ENCODE data around the gene TIMM44. TPM values are rescaled to one million over a fixed set of nuclear protein-coding genes. Genes with fewer than 3 reads are reported as not detected.

Gene TIMM44
- total RNA-seq, 1 experiment from 2014 or later = 57.8 TPM

DNA sequence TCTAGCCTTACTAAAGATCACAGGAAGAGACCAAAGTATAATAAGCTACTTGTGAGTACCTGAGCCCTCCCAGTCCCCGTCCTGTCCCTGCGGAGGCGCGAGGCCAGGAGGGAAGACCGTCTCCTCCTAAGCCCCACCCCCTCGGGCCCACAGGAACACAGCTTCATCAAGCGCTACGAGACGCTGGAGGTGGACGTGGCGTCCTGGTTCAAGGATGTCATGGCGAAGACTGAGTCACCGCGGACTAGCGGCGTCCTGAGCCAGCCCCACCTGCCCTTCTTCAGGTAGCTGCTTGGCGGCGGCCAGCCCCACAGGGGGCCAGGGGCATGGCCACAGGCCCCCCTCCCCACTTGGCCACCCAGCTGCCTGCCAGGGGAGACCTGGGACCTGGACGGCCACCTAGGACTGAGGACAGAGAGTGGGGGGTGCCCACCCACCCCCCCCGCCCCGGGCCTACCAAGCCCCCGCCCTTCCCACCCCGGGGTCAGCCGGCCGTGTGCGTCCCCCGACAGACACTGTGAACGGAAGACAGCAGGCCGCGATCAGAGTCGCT lies 31.2 kb downstream of the TIMM44 start:
- Mint-ChIP-seq H3K27ac (ENCODE audit: unreplicated experiment) (no peak overlapping the region), H3K4me3 (ENCODE audit: low read depth, unreplicated experiment) (no peak overlapping the region), H3K27me3 (ENCODE audit: unreplicated experiment) (no peaks in the 10 kb centered on the region), H3K9me3 (ENCODE audit: low read depth, unreplicated experiment) (no peaks in the 10 kb centered on the region), H3K4me1 (ENCODE audit: low read depth, unreplicated experiment) (no peaks in the 10 kb centered on the region), H3K36me3 (ENCODE audit: insufficient read depth, unreplicated experiment) (peaks cover 26% of the 10 kb centered on the region)
- no peak for DNase-seq
- CTCF ChIA-PET = no interaction called here
- BruUV-seq (replicated peaks) = no TSS peak
- TF ChIP-seq, protein P1, sequence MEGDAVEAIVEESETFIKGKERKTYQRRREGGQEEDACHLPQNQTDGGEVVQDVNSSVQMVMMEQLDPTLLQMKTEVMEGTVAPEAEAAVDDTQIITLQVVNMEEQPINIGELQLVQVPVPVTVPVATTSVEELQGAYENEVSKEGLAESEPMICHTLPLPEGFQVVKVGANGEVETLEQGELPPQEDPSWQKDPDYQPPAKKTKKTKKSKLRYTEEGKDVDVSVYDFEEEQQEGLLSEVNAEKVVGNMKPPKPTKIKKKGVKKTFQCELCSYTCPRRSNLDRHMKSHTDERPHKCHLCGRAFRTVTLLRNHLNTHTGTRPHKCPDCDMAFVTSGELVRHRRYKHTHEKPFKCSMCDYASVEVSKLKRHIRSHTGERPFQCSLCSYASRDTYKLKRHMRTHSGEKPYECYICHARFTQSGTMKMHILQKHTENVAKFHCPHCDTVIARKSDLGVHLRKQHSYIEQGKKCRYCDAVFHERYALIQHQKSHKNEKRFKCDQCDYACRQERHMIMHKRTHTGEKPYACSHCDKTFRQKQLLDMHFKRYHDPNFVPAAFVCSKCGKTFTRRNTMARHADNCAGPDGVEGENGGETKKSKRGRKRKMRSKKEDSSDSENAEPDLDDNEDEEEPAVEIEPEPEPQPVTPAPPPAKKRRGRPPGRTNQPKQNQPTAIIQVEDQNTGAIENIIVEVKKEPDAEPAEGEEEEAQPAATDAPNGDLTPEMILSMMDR (IDR thresholded peaks at IDR 0.05; ENCODE audit: unreplicated experiment) = no peak
- intact Hi-C loops (cut with micrococcal nuclease; ENCODE audit: unreplicated experiment) = no loop called here

DNA sequence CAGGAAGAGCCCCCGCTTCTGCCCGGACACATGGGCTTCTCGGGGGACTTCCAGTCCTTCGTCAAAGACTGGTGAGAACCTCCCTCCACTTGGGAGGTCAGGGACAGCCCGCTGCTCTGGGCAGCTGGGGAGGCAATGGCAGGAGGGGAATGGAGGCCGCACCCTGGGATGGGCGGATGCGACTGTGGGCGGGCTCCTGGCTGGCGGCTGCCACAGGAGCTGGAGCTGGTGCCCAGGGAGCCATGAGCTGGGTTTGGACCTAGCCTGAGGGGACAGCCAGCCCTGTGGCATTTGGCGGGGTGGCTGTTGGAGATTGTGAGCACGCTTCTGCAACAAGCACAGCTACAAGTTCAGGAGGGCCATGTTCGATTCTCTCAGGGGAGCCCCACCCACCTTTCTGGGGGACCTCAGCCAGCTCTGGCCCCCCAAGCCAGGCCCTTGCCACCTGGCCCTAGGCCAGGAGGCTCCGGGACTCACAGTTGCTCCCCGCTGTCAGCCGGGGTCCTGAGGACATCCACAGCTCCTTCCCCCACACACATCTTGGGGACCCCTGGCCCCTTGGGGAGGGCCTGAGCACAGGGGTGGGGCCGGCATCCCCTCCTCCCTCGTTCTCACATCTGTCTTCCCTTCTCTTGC lies 31.8 kb downstream of the TIMM44 start:
- CTCF ChIA-PET = no interaction called here
- H3K9me3 Mint-ChIP-seq (ENCODE audit: low read depth, unreplicated experiment) = no peaks in the 10 kb centered on the region
- H3K27ac Mint-ChIP-seq (ENCODE audit: unreplicated experiment) = no peak overlapping the region
- intact Hi-C loops (cut with micrococcal nuclease; ENCODE audit: unreplicated experiment) = no loop called here
- peaks cover 26% of the 10 kb centered on the region for H3K36me3 Mint-ChIP-seq (ENCODE audit: insufficient read depth, unreplicated experiment)
- TF ChIP-seq, protein P1 (IDR thresholded peaks at IDR 0.05; ENCODE audit: unreplicated experiment) = no peak
- BruUV-seq (replicated peaks) = no TSS peak
- H3K4me3 Mint-ChIP-seq (ENCODE audit: low read depth, unreplicated experiment) = no peak overlapping the region
- no peaks in the 10 kb centered on the region for H3K4me1 Mint-ChIP-seq (ENCODE audit: low read depth, unreplicated experiment)
- DNase-seq = no peak
- H3K27me3 Mint-ChIP-seq (ENCODE audit: unreplicated experiment) = no peaks in the 10 kb centered on the region

DNA sequence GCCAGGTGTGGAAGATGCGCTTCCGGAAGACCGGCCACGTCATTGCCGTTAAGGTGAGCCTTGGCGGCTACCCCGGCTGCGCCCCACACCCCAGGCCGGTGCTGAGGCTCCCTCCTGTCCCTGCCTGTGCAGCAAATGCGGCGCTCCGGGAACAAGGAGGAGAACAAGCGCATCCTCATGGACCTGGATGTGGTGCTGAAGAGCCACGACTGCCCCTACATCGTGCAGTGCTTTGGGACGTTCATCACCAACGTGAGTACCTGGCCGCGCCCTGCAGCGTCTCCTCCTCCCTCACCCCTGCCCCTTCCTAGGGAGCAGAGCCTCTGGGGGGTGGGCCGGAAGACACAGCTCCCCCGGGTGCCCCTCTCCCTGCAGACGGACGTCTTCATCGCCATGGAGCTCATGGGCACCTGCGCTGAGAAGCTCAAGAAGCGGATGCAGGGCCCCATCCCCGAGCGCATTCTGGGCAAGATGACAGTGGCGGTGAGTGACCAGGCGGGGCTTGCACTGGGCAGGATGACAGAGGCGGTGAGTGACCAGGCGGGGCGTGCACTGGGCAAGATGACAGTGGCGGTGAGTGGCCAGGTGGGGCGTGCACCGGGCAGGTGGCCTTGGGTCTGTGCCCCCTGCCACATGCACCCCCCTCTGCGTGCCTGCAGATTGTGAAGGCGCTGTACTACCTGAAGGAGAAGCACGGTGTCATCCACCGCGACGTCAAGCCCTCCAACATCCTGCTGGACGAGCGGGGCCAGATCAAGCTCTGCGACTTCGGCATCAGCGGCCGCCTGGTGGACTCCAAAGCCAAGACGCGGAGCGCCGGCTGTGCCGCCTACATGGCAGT lies 32.9 kb downstream of the TIMM44 start:
- BruUV-seq (replicated peaks) = no TSS peak
- H3K4me1 Mint-ChIP-seq (ENCODE audit: low read depth, unreplicated experiment) = peaks cover 5% of the 10 kb centered on the region
- DNase-seq = no peak
- H3K27me3 Mint-ChIP-seq (ENCODE audit: unreplicated experiment) = no peaks in the 10 kb centered on the region
- H3K27ac Mint-ChIP-seq (ENCODE audit: unreplicated experiment) = no peak overlapping the region
- intact Hi-C loops (cut with micrococcal nuclease; ENCODE audit: unreplicated experiment) = no loop called here
- H3K36me3 Mint-ChIP-seq (ENCODE audit: insufficient read depth, unreplicated experiment) = peaks cover 35% of the 10 kb centered on the region
- no peak overlapping the region for H3K4me3 Mint-ChIP-seq (ENCODE audit: low read depth, unreplicated experiment)
- TF ChIP-seq, protein P1 (IDR thresholded peaks at IDR 0.05; ENCODE audit: unreplicated experiment) = no peak
- CTCF ChIA-PET = no interaction called here
- no peaks in the 10 kb centered on the region for H3K9me3 Mint-ChIP-seq (ENCODE audit: low read depth, unreplicated experiment)

DNA sequence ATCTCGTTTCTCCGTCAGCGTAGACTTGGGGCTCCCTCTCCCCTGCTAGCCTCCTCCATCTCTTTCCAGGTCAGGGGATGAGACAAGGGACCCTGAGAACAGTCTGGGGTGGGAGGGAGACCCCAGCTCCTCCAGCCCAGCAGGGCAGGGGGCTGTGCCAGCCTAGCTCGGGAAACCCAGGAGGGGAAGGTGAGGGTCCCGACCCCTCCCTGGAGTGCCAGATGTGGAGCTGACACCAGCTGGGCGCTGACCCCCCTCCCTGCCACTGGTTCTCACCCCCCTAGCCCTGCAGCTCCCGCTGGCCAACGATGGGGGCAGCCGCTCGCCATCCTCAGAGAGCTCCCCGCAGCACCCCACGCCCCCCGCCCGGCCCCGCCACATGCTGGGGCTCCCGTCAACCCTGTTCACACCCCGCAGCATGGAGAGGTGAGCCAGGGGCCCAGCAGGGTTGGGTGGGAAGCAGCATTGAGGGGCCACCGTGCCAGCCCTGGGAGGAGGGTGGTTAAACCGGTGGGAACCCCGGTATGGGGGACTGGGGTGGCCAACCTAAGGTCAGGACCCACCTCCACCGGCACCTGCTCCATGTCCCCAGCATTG lies 33.9 kb downstream of the TIMM44 start:
- H3K27ac Mint-ChIP-seq (ENCODE audit: unreplicated experiment) = no peak overlapping the region
- intact Hi-C loops (cut with micrococcal nuclease; ENCODE audit: unreplicated experiment) = no loop called here
- DNase-seq = no peak
- BruUV-seq (replicated peaks) = no TSS peak
- H3K9me3 Mint-ChIP-seq (ENCODE audit: low read depth, unreplicated experiment) = no peaks in the 10 kb centered on the region
- H3K4me1 Mint-ChIP-seq (ENCODE audit: low read depth, unreplicated experiment) = peaks cover 15% of the 10 kb centered on the region
- CTCF ChIA-PET = no interaction called here
- no peaks in the 10 kb centered on the region for H3K27me3 Mint-ChIP-seq (ENCODE audit: unreplicated experiment)
- TF ChIP-seq, protein P1 (IDR thresholded peaks at IDR 0.05; ENCODE audit: unreplicated experiment) = no peak
- no peak overlapping the region for H3K4me3 Mint-ChIP-seq (ENCODE audit: low read depth, unreplicated experiment)
- H3K36me3 Mint-ChIP-seq (ENCODE audit: insufficient read depth, unreplicated experiment) = peaks cover 40% of the 10 kb centered on the region

Measured in Calu3 (cell line).